Colonic mucosa (tissue), 4 donors: Measurements from ENCODE around the gene STK24. TPM values are rescaled to one million over a fixed set of nuclear protein-coding genes. Genes with fewer than 3 reads are reported as not detected.

ENCODE experiments used
- DNase-seq: peaks from one replicate; pipeline ENCODE4 v3.0.0-alpha.2; 2020
- H3K27ac ChIP-seq: fragments of 200-600 bp; one replicate; pipeline ENCODE4 v1.8.0; 2021
- H3K27me3 ChIP-seq: fragments of 200-600 bp; one replicate; pipeline ENCODE4 v1.8.0; 2021
- H3K36me3 ChIP-seq: fragments of 200-600 bp; one replicate; pipeline ENCODE4 v1.8.0; 2021
- H3K4me1 ChIP-seq: fragments of 200-600 bp; one replicate; pipeline ENCODE4 v1.8.0; 2021; ENCODE audit warnings: mild to moderate bottlenecking
- H3K4me3 ChIP-seq: fragments of 200-600 bp; one replicate; pipeline ENCODE4 v1.8.0; 2021
- H3K9ac ChIP-seq, 2 donors: one replicate each; pipeline ENCODE4 v1.7.0; 2013; ENCODE audit warnings: control low read depth in 2 of 2, low read depth in 2 of 2, low read length in 2 of 2
- H3K9me3 ChIP-seq: fragments of 200-600 bp; one replicate; pipeline ENCODE4 v1.8.0; 2021
- CTCF ChIP-seq: fragments of 200-600 bp; IDR thresholded peaks from one replicate; pipeline ENCODE4 v1.8.0; 2022; ENCODE audit warnings: antibody characterized with exemption, mild to moderate bottlenecking
- intact Hi-C: fragments of 100-400 bp; cut with DNase I; formaldehyde crosslinking; loops from one replicate; pipeline ENCODE4 v1.14.1; 2022
- total RNA-seq, 2 donors: library from RNA; stranded (reverse); fragmentation: NEBNext Ultra II Directional in 1 of 2; extraction: Animal tissue kit (Norgen Biotek cat#: 25700) in 1 of 2; gene quantifications; one replicate each; pipeline ENCODE4 v1.2.1, GENCODE V29; 2021
- donor health status: healthy.
- donor health status: DM: no; HTN: no; CAD: no.
- donor health status: DM: no; HTN: no; CAD: no.

The STK24 gene
- total RNA-seq, 2 donors from 2014 or later = 160 to 206 TPM

GRCh38 chr13:98543378-98544103 lies 33.4 kb downstream of the STK24 start:
- H3K36me3 ChIP-seq = no peaks in the 10 kb centered on the region
- H3K9ac ChIP-seq = no peak overlapping the region
- peak overlapping the region; percentile 12 for H3K27ac ChIP-seq
- no peaks in the 10 kb centered on the region for H3K9me3 ChIP-seq
- intact Hi-C loops = no loop called here
- no peak for DNase-seq
- H3K4me1 ChIP-seq = peaks cover 35% of the 10 kb centered on the region
- H3K4me3 ChIP-seq = no peak overlapping the region
- TF ChIP-seq CTCF = no peak
- no peaks in the 10 kb centered on the region for H3K27me3 ChIP-seq

- H3K27ac ChIP-seq = peak overlapping the region; percentile 24
- no peak overlapping the region for H3K4me3 ChIP-seq
- TF ChIP-seq CTCF = no peak
- H3K9ac ChIP-seq = peak overlapping the region in 1 of 2 donors; percentile 6
- H3K36me3 ChIP-seq = no peaks in the 10 kb centered on the region
- intact Hi-C loops = no loop called here
- H3K4me1 ChIP-seq = peaks cover 35% of the 10 kb centered on the region
- no peaks in the 10 kb centered on the region for H3K9me3 ChIP-seq
- DNase-seq = no peak
- no peaks in the 10 kb centered on the region for H3K27me3 ChIP-seq
Observed at GRCh38 chr13:98542568-98543377, 34.1 kb downstream of the STK24 start.

- TF ChIP-seq CTCF = no peak
- no peak overlapping the region for H3K4me3 ChIP-seq
- no peaks in the 10 kb centered on the region for H3K27me3 ChIP-seq
- H3K9me3 ChIP-seq = no peaks in the 10 kb centered on the region
- peaks cover 35% of the 10 kb centered on the region for H3K4me1 ChIP-seq
- H3K36me3 ChIP-seq = no peaks in the 10 kb centered on the region
- intact Hi-C loops = no loop called here
- no peak overlapping the region for H3K9ac ChIP-seq
- no peak for DNase-seq
- peak overlapping the region; percentile 25 for H3K27ac ChIP-seq
Observed at GRCh38 chr13:98541701-98542203, 35.2 kb downstream of the STK24 start.

GRCh38 chr13:98541191-98541590 lies 35.7 kb downstream of the STK24 start:
- no peak for DNase-seq
- no peaks in the 10 kb centered on the region for H3K36me3 ChIP-seq
- H3K9me3 ChIP-seq = no peaks in the 10 kb centered on the region
- peak overlapping the region; percentile 25 for H3K27ac ChIP-seq
- no peaks in the 10 kb centered on the region for H3K27me3 ChIP-seq
- no peak for TF ChIP-seq CTCF
- peaks cover 35% of the 10 kb centered on the region for H3K4me1 ChIP-seq
- H3K9ac ChIP-seq = no peak overlapping the region
- no peak overlapping the region for H3K4me3 ChIP-seq
- intact Hi-C loops = no loop called here

- H3K27me3 ChIP-seq = no peaks in the 10 kb centered on the region
- no peak overlapping the region for H3K4me3 ChIP-seq
- H3K36me3 ChIP-seq = no peaks in the 10 kb centered on the region
- intact Hi-C loops = no loop called here
- no peak for DNase-seq
- H3K4me1 ChIP-seq = peaks cover 35% of the 10 kb centered on the region
- no peak overlapping the region for H3K9ac ChIP-seq
- H3K27ac ChIP-seq = no peak overlapping the region
- no peak for TF ChIP-seq CTCF
- H3K9me3 ChIP-seq = no peaks in the 10 kb centered on the region
Observed at GRCh38 chr13:98540476-98540875, 36.4 kb downstream of the STK24 start.
